H9 (cell line): ENCODE results near the gene HIPK3. TPM values are rescaled to one million over a fixed set of nuclear protein-coding genes. Genes with fewer than 3 reads are reported as not detected.

ENCODE experiments used
- DNase-seq: peaks from one replicate; pipeline ENCODE4 v3.0.0-alpha.2; 2017
- H2AFZ ChIP-seq: one replicate; pipeline ENCODE4 v1.6.1; 2013; ENCODE audit warnings: mild to moderate bottlenecking, low read length, control low read depth, moderate library complexity
- H2AK5ac ChIP-seq: 2 replicates; pipeline ENCODE4 v1.6.1; 2013; ENCODE audit warnings: low read length, control low read depth, mixed read lengths; ENCODE audit not compliant: insufficient read length
- H2BK120ac ChIP-seq: one replicate; pipeline ENCODE4 v1.6.1; 2013; ENCODE audit warnings: low read depth, mild to moderate bottlenecking, low read length, control low read depth, inconsistent platforms; ENCODE audit not compliant: poor library complexity, severe bottlenecking
- H2BK12ac ChIP-seq: 2 replicates; pipeline ENCODE4 v1.6.1; 2013; ENCODE audit warnings: low read length, control low read depth, mixed read lengths, low read depth; ENCODE audit not compliant: insufficient read length
- H2BK15ac ChIP-seq: 2 replicates; pipeline ENCODE4 v1.6.1; 2013; ENCODE audit warnings: low read depth, low read length, control low read depth
- H2BK20ac ChIP-seq: one replicate; pipeline ENCODE4 v1.6.1; 2013; ENCODE audit warnings: low read depth, mild to moderate bottlenecking, low read length, control low read depth, inconsistent platforms; ENCODE audit not compliant: poor library complexity, severe bottlenecking
- H2BK5ac ChIP-seq: 2 replicates; pipeline ENCODE4 v1.6.1; 2013; ENCODE audit warnings: low read length, control low read depth, mixed read lengths; ENCODE audit not compliant: insufficient read length
- H3K14ac ChIP-seq: 2 replicates; pipeline ENCODE4 v1.6.1; 2013; ENCODE audit warnings: low read length, control low read depth; ENCODE audit not compliant: insufficient read depth
- H3K18ac ChIP-seq: 2 replicates; pipeline ENCODE4 v1.6.1; 2013; ENCODE audit warnings: low read depth, mild to moderate bottlenecking, mixed read lengths, low read length, control low read depth; ENCODE audit not compliant: insufficient read length
- H3K23ac ChIP-seq: 2 replicates; pipeline ENCODE4 v1.6.1; 2013; ENCODE audit warnings: low read length, control low read depth, mixed read lengths, low read depth; ENCODE audit not compliant: insufficient read length
- H3K23me2 ChIP-seq: 2 replicates; pipeline ENCODE4 v1.6.1; 2013; ENCODE audit warnings: low read depth, mild to moderate bottlenecking, mixed read lengths, low read length, control low read depth; ENCODE audit not compliant: insufficient read length, poor library complexity, severe bottlenecking
- H3K27ac ChIP-seq: 2 replicates; pipeline ENCODE4 v1.5.1; 2013; ENCODE audit warnings: low read length, control low read depth, mixed read lengths, low read depth; ENCODE audit not compliant: insufficient read length
- H3K27me3 ChIP-seq: 2 replicates; pipeline ENCODE4 v1.6.1; 2013; ENCODE audit warnings: low read length, control low read depth, inconsistent platforms; ENCODE audit not compliant: insufficient read depth
- H3K4ac ChIP-seq: 2 replicates; pipeline ENCODE4 v1.6.1; 2013; ENCODE audit warnings: low read depth, mild to moderate bottlenecking, control low read depth, inconsistent platforms, low read length, moderate library complexity
- H3K4me1 ChIP-seq: 2 replicates; pipeline ENCODE4 v1.6.1; 2013; ENCODE audit warnings: low read length, control low read depth, inconsistent platforms; ENCODE audit not compliant: insufficient read depth
- H3K4me2 ChIP-seq: 2 replicates; pipeline ENCODE4 v1.6.1; 2013; ENCODE audit warnings: low read length, control low read depth, mixed read lengths; ENCODE audit not compliant: insufficient read length, insufficient read depth
- H3K56ac ChIP-seq: 2 replicates; pipeline ENCODE4 v1.6.1; 2013; ENCODE audit warnings: low read depth, mild to moderate bottlenecking, mixed read lengths, low read length, control low read depth; ENCODE audit not compliant: insufficient read length
- H3K79me1 ChIP-seq: 2 replicates; pipeline ENCODE4 v1.6.1; 2013; ENCODE audit warnings: low read depth, mild to moderate bottlenecking, moderate library complexity, low read length, control low read depth, inconsistent platforms; ENCODE audit not compliant: insufficient read depth, poor library complexity, severe bottlenecking
- H3K79me2 ChIP-seq: 2 replicates; pipeline ENCODE4 v1.6.1; 2013; ENCODE audit warnings: low read length, control low read depth, inconsistent platforms; ENCODE audit not compliant: insufficient read depth
- H3K9ac ChIP-seq: 2 replicates; pipeline ENCODE4 v1.6.1; 2013; ENCODE audit warnings: low read length, control low read depth, mixed read lengths; ENCODE audit not compliant: insufficient read length; ENCODE audit errors: extremely low read depth
- H3K9me3 ChIP-seq: one replicate; pipeline ENCODE4 v1.6.1; 2013; ENCODE audit warnings: low read depth, low read length, inconsistent platforms; ENCODE audit not compliant: control insufficient read depth
- H3T11ph ChIP-seq: one replicate; pipeline ENCODE4 v1.6.1; 2013; ENCODE audit warnings: mild to moderate bottlenecking, low read length, control low read depth, inconsistent platforms
- H4K20me1 ChIP-seq: one replicate; pipeline ENCODE4 v1.6.1; 2013; ENCODE audit not compliant: control insufficient read depth, insufficient read length, insufficient read depth
- H4K5ac ChIP-seq: 2 replicates; pipeline ENCODE4 v1.6.1; 2013; ENCODE audit warnings: low read depth, mild to moderate bottlenecking, mixed read lengths, low read length, control low read depth; ENCODE audit not compliant: insufficient read length
- H4K8ac ChIP-seq: replicated peaks from 2 replicates; pipeline ENCODE4 v1.6.1; 2013; ENCODE audit warnings: low read length, control low read depth, mixed read lengths, low read depth; ENCODE audit not compliant: insufficient read length
- H4K91ac ChIP-seq: 2 replicates; pipeline ENCODE4 v1.6.1; 2013; ENCODE audit warnings: low read depth, mild to moderate bottlenecking, moderate library complexity, mixed read lengths, low read length, control low read depth; ENCODE audit not compliant: insufficient read length
- H3K27ac Mint-ChIP-seq, 3 experiments: 2 replicates in 2 of 3; 3 replicates in 1 of 3; pipeline ENCODE4 v1.8.0; 2020 to 2021; ENCODE audit warnings: mixed read lengths in 3 of 3, mild to moderate bottlenecking in 1 of 3, moderate library complexity in 1 of 3
- H3K27me3 Mint-ChIP-seq: 2 replicates; pipeline ENCODE4 v1.8.0; 2021; ENCODE audit warnings: low read depth, mild to moderate bottlenecking, moderate library complexity, mixed read lengths
- H3K36me3 Mint-ChIP-seq, 3 experiments: 2 replicates in 2 of 3; 3 replicates in 1 of 3; pipeline ENCODE4 v1.8.0; 2020 to 2021; ENCODE audit warnings: low read depth in 3 of 3, mixed read lengths in 3 of 3; ENCODE audit not compliant: insufficient read depth in 1 of 3
- H3K4me1 Mint-ChIP-seq, 2 experiments: 2 replicates each; pipeline ENCODE4 v1.8.0; 2020; ENCODE audit warnings: mixed read lengths in 2 of 2
- H3K4me3 Mint-ChIP-seq, 2 experiments: 2 replicates in 1 of 2; 3 replicates in 1 of 2; pipeline ENCODE4 v1.8.0; 2020 to 2021; ENCODE audit warnings: mild to moderate bottlenecking in 2 of 2, mixed read lengths in 2 of 2, moderate library complexity in 1 of 2
- H3K9me3 Mint-ChIP-seq, 2 experiments: 2 replicates in 1 of 2; 3 replicates in 1 of 2; pipeline ENCODE4 v1.8.0; 2020; ENCODE audit warnings: mild to moderate bottlenecking in 2 of 2, mixed read lengths in 2 of 2, moderate library complexity in 1 of 2
- WGBS: extraction: QIAGEN DNeasy Blood & Tissue Kit; methylation state at CpG from one replicate; pipeline ENCODE4 v1.1.7; 2013; ENCODE audit warnings: missing lambda C conversion rate, low lambda C conversion rate, mixed read lengths; ENCODE audit not compliant: insufficient read length; ENCODE audit errors: extremely low coverage; 5-methylcytosine and 5-hydroxymethylcytosine counted together
- total RNA-seq: library from RNA; stranded (reverse); gene quantifications from 2 replicates; pipeline ENCODE4 v1.2.1, GENCODE V29; 2021
- TF ChIP-seq, protein P1 (sequence below): fragments of 200-600 bp; sonication (generic); conservative IDR thresholded peaks from 3 replicates; pipeline ENCODE4 v1.8.0; 2021; ENCODE audit warnings: antibody characterized with exemption, mild to moderate bottlenecking

The HIPK3 gene
- total RNA-seq, 1 experiment from 2014 or later, result 23.4 TPM

DNA sequence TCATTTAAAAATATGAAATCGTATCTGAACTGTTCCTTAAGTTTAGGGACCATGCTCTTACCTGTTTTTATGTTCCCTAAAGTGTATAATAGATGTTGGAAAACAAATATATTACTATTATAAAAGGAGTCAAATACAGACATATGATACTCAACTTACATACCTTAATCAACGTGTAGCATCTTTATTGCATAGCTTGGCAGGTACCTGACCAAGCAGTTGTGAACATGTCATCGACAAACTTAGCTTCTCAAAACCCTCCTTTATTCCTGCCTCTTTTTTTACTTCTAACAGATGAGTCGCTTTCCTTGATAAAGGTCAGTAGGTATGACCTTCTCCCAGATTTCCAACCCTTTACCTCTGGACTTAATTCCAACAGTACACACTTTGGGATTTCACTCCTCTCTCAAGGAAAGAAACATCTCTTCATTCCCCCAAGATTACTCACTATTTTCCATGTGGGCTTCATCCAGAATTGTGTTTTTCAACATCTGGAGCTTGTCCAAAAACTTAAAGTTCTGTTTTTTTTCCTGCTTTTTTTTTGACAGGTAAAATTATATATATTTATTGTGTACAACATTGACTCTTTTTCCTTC, 11.9 kb downstream of the HIPK3 start:
- TF ChIP-seq, protein P1, sequence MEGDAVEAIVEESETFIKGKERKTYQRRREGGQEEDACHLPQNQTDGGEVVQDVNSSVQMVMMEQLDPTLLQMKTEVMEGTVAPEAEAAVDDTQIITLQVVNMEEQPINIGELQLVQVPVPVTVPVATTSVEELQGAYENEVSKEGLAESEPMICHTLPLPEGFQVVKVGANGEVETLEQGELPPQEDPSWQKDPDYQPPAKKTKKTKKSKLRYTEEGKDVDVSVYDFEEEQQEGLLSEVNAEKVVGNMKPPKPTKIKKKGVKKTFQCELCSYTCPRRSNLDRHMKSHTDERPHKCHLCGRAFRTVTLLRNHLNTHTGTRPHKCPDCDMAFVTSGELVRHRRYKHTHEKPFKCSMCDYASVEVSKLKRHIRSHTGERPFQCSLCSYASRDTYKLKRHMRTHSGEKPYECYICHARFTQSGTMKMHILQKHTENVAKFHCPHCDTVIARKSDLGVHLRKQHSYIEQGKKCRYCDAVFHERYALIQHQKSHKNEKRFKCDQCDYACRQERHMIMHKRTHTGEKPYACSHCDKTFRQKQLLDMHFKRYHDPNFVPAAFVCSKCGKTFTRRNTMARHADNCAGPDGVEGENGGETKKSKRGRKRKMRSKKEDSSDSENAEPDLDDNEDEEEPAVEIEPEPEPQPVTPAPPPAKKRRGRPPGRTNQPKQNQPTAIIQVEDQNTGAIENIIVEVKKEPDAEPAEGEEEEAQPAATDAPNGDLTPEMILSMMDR, result no peak
- no peak overlapping the region for H2BK12ac ChIP-seq
- peaks cover 5% of the 10 kb centered on the region for H3K79me1 ChIP-seq
- no peaks in the 10 kb centered on the region for H3K27me3 Mint-ChIP-seq
- no peak overlapping the region for H2BK20ac ChIP-seq
- H2AFZ ChIP-seq, result no peak overlapping the region
- no peak overlapping the region for H3K56ac ChIP-seq
- no peak overlapping the region for H3K23ac ChIP-seq
- H4K91ac ChIP-seq, result no peak overlapping the region
- no peak overlapping the region for H2BK15ac ChIP-seq
- H3K18ac ChIP-seq, result no peak overlapping the region
- DNase-seq, result no peak
- no peak overlapping the region for H3K14ac ChIP-seq
- H3K27me3 ChIP-seq, result no peaks in the 10 kb centered on the region
- no CpG with 5 or more reads among the region's 4 CpGs for WGBS
- no peak overlapping the region for H3K9ac ChIP-seq
- no peaks in the 10 kb centered on the region; a peak in 2 of 7 replicates for H3K36me3 Mint-ChIP-seq
- H4K5ac ChIP-seq, result no peak overlapping the region
- H3K23me2 ChIP-seq, result no peaks in the 10 kb centered on the region
- no peak overlapping the region for H3K4me3 Mint-ChIP-seq
- peaks cover 7% of the 10 kb centered on the region in 2 experiments; a peak in 3 of 4 replicates for H3K4me1 Mint-ChIP-seq
- H3K9me3 Mint-ChIP-seq, result no peaks in the 10 kb centered on the region; a peak in 1 of 5 replicates
- no peak overlapping the region for H2BK5ac ChIP-seq
- H3K79me2 ChIP-seq, result peaks cover 5% of the 10 kb centered on the region; the same call in 1 of the 2 replicates
- no peaks in the 10 kb centered on the region for H3K4me1 ChIP-seq
- H2AK5ac ChIP-seq, result no peak overlapping the region
- H3K4ac ChIP-seq, result no peak overlapping the region
- H3T11ph ChIP-seq, result no peak overlapping the region
- H2BK120ac ChIP-seq, result no peak overlapping the region
- no peak overlapping the region for H4K8ac ChIP-seq
- no peak overlapping the region for H3K4me2 ChIP-seq
- H4K20me1 ChIP-seq, result no peaks in the 10 kb centered on the region
- H3K27ac ChIP-seq, result no peak overlapping the region
- no peak overlapping the region for H3K27ac Mint-ChIP-seq
- H3K9me3 ChIP-seq, result no peaks in the 10 kb centered on the region
